IMR-90 (cell line): ENCODE data around the gene GARNL3. TPM values are rescaled to one million over a fixed set of nuclear protein-coding genes. Genes with fewer than 3 reads are reported as not detected.

Experiments
- ATAC-seq: fragments of 200-7000 bp; cut with Tn5 transposase; 2 replicates; pipeline ENCODE4 v1.9.1; 2020; ENCODE audit warnings: low read depth, mild to moderate bottlenecking, moderate library complexity
- BruUV-seq: library from RNA; stranded (reverse); fragments of 400-500 nt; replicated peaks from 2 replicates; lab custom pipeline; 2021; lab: Mats Ljungman, UMichigan
- CTCF ChIA-PET: fragments of 300-600 bp; formaldehyde crosslinking; extraction: SDS; loops from one replicate; lab custom pipeline; 2021; ENCODE audit warnings: antibody characterized with exemption; lab: Yijun Ruan, JAX
- POLR2A ChIA-PET: fragments of 300-600 bp; sonication (Branson Sonifier 250); formaldehyde crosslinking; loops from one replicate; lab custom pipeline; 2022; ENCODE audit warnings: antibody characterized with exemption; ENCODE audit not compliant: unreplicated experiment; lab: Charles Lee
- DNase-seq: peaks from one replicate; pipeline ENCODE4 v3.0.0; 2013
- H2AFZ ChIP-seq: replicated peaks from 2 replicates; pipeline ENCODE3; 2013; ENCODE audit warnings: low read length, mild to moderate bottlenecking; ENCODE audit not compliant: poor library complexity
- H2AK5ac ChIP-seq: 2 replicates; pipeline ENCODE4 v1.6.1; 2013; ENCODE audit warnings: low read depth, low read length, inconsistent platforms
- H2AK9ac ChIP-seq: replicated peaks from 2 replicates; pipeline ENCODE3; 2013; ENCODE audit warnings: mild to moderate bottlenecking, low read depth, low read length, moderate library complexity; ENCODE audit not compliant: poor library complexity
- H2BK120ac ChIP-seq: 2 replicates; pipeline ENCODE4 v1.6.1; 2013; ENCODE audit warnings: low read depth, low read length, inconsistent platforms
- H2BK15ac ChIP-seq: 3 replicates; pipeline ENCODE4 v1.6.1; 2013; ENCODE audit warnings: low read depth, low read length, inconsistent platforms
- H2BK20ac ChIP-seq: 2 replicates; pipeline ENCODE4 v1.6.1; 2013; ENCODE audit warnings: low read depth, mild to moderate bottlenecking, inconsistent platforms, low read length, moderate library complexity
- H2BK5ac ChIP-seq: 2 replicates; pipeline ENCODE4 v1.6.1; 2013; ENCODE audit warnings: mild to moderate bottlenecking, low read depth, low read length, inconsistent platforms; ENCODE audit not compliant: poor library complexity, severe bottlenecking
- H3K14ac ChIP-seq: replicated peaks from 2 replicates; pipeline ENCODE4 v1.6.1; 2013; ENCODE audit warnings: low read depth, low read length, inconsistent platforms
- H3K18ac ChIP-seq: 2 replicates; pipeline ENCODE4 v1.6.1; 2013; ENCODE audit warnings: low read depth, low read length, control low read depth
- H3K23ac ChIP-seq: 2 replicates; pipeline ENCODE4 v1.6.1; 2013; ENCODE audit warnings: low read depth, low read length, inconsistent platforms
- H3K27ac ChIP-seq: 2 replicates; pipeline ENCODE4 v1.5.1; 2013; ENCODE audit warnings: mild to moderate bottlenecking, control low read depth, low read length; ENCODE audit not compliant: insufficient read depth
- H3K27me3 ChIP-seq: 2 replicates; pipeline ENCODE4 v1.6.1; 2013; ENCODE audit warnings: low read length; ENCODE audit not compliant: control insufficient read depth, insufficient read depth
- H3K36me3 ChIP-seq: 2 replicates; pipeline ENCODE4 v1.6.1; 2013; ENCODE audit warnings: low read length, mixed read lengths; ENCODE audit not compliant: control insufficient read depth, insufficient read depth
- H3K4ac ChIP-seq: 2 replicates; pipeline ENCODE4 v1.6.1; 2013; ENCODE audit warnings: low read depth, low read length, inconsistent platforms
- H3K4me1 ChIP-seq: 2 replicates; pipeline ENCODE4 v1.6.1; 2013; ENCODE audit warnings: low read length, mixed read lengths; ENCODE audit not compliant: control insufficient read depth, insufficient read depth
- H3K4me2 ChIP-seq: 2 replicates; pipeline ENCODE4 v1.6.1; 2013; ENCODE audit warnings: low read depth, mild to moderate bottlenecking, control low read depth, low read length, moderate library complexity
- H3K4me3 ChIP-seq: 2 replicates; pipeline ENCODE4 v1.5.1; 2013; ENCODE audit warnings: low read depth, mild to moderate bottlenecking, control low read depth, low read length, moderate library complexity; ENCODE audit not compliant: insufficient read depth
- H3K56ac ChIP-seq: 2 replicates; pipeline ENCODE4 v1.6.1; 2013; ENCODE audit warnings: low read length, inconsistent platforms; ENCODE audit not compliant: insufficient read depth; ENCODE audit errors: extremely low read depth
- H3K79me1 ChIP-seq, 2 experiments: 2 replicates each; pipeline ENCODE4 v1.6.1; 2013; ENCODE audit warnings: low read length in 2 of 2, inconsistent platforms in 1 of 2, low read depth in 1 of 2
- H3K9ac ChIP-seq: 2 replicates; pipeline ENCODE4 v1.6.1; 2013; ENCODE audit warnings: low read depth, low read length, control low read depth
- H3K9me1 ChIP-seq: 2 replicates; pipeline ENCODE4 v1.6.1; 2013; ENCODE audit warnings: low read length, inconsistent platforms; ENCODE audit not compliant: insufficient read depth
- H3K9me3 ChIP-seq: 2 replicates; pipeline ENCODE4 v1.6.1; 2013; ENCODE audit warnings: low read length; ENCODE audit not compliant: control insufficient read depth, insufficient read depth
- H4K20me1 ChIP-seq: 2 replicates; pipeline ENCODE4 v1.6.1; 2013; ENCODE audit warnings: low read length, inconsistent platforms; ENCODE audit not compliant: insufficient read depth
- H4K5ac ChIP-seq: 2 replicates; pipeline ENCODE4 v1.6.1; 2013; ENCODE audit warnings: mild to moderate bottlenecking, low read depth, low read length, control low read depth
- H4K8ac ChIP-seq, 2 experiments: 2 replicates each; pipeline ENCODE4 v1.6.1; 2013; ENCODE audit warnings: low read depth in 2 of 2, low read length in 2 of 2, control low read depth in 1 of 2, inconsistent platforms in 1 of 2
- H4K91ac ChIP-seq: 2 replicates; pipeline ENCODE4 v1.6.1; 2013; ENCODE audit warnings: low read depth, low read length, inconsistent platforms; ENCODE audit not compliant: insufficient read depth
- BHLHE40 ChIP-seq: fragments of 150-350 bp; IDR thresholded peaks from 2 replicates; pipeline ENCODE4 v1.6.1; 2016; ENCODE audit warnings: mild to moderate bottlenecking, low read depth, low read length
- FOS ChIP-seq: fragments of 150-350 bp; IDR thresholded peaks from 2 replicates; pipeline ENCODE4 v1.6.1; 2016; ENCODE audit warnings: low read depth, low read length
- RAD21 ChIP-seq: IDR thresholded peaks from 2 replicates; pipeline ENCODE4 v1.6.1; 2012; ENCODE audit warnings: low read length, improper control_type of control experiment
- RFX5 ChIP-seq: IDR thresholded peaks from 2 replicates; pipeline ENCODE4 v1.8.0; 2012; ENCODE audit warnings: low read depth, mild to moderate bottlenecking, low read length, moderate library complexity
- WGBS, 2 experiments: methylation state at CpG; one replicate each; pipeline versions ENCODE4 v1.1.5 to v1.1.7; 2013; ENCODE audit warnings: missing lambda C conversion rate in 2 of 2; ENCODE audit not compliant: insufficient read length in 1 of 2; ENCODE audit errors: extremely low coverage in 2 of 2; 5-methylcytosine and 5-hydroxymethylcytosine counted together
- dilution Hi-C: fragments of 300-500 bp; cut with HindIII; formaldehyde crosslinking; loops from one replicate; pipeline ENCODE4 v1.14.3; 2018; ENCODE audit warnings: low sequenced_read_pairs; ENCODE audit not compliant: unreplicated experiment
- in situ Hi-C: fragments of 300-500 bp; cut with MboI; formaldehyde crosslinking; loops from 3 replicates; pipeline ENCODE4 v1.14.3; 2019; ENCODE audit warnings: low sequenced_read_pairs, inconsistent platforms, mixed read lengths
- intact Hi-C: fragments of 100-400 bp; cut with micrococcal nuclease; formaldehyde crosslinking; loops from 2 replicates; pipeline ENCODE4 v1.10.0; 2022
- polyA plus RNA-seq, 3 experiments: library from polyadenylated mRNA; depleted of rRNA; stranded (reverse); fragments of >200 nt; gene quantifications; 2 replicates each; pipeline ENCODE4 v1.2.3, GENCODE V29; 2012; ENCODE audit warnings: low replicate concordance in 1 of 3
- total RNA-seq: library from RNA; depleted of rRNA; stranded (reverse); fragments of >200 nt; gene quantifications from 2 replicates; pipeline ENCODE4 v1.2.3, GENCODE V29; 2012

Gene GARNL3
- total and polyA plus RNA-seq, 2 of the 4 experiments (the other 2 are of a cell fraction) = 1.9 to 5.0 TPM

DNA sequence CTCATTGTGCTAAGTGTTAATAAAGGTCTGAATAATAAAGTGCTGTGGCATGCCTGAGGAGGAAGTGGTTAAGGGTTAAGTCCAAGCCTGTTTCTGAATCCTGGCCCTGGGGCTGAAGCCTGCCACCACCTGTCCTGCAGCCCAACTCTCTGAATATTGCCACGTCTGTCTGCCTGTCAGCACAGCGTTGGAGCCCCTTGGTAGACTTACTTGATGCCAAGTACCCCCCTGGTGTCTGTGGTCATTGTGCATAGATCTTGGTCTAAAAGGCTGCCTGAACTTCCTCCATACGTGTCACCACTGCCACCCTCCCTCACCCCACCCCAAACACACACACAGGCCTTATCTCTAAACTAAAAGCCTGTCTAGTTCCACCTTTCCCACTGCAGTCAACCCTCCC, 97.0 kb downstream of the GARNL3 start:
- H3K4me2 ChIP-seq = no peak overlapping the region
- no peak for ATAC-seq
- H3K9me1 ChIP-seq = no peaks in the 10 kb centered on the region
- no peak overlapping the region for H2BK120ac ChIP-seq
- no peak overlapping the region for H4K8ac ChIP-seq
- H3K9ac ChIP-seq = no peak overlapping the region
- DNase-seq = no peak
- H3K23ac ChIP-seq = no peak overlapping the region
- no peak overlapping the region for H3K56ac ChIP-seq
- intact Hi-C loops = no loop called here
- no peak overlapping the region for H4K91ac ChIP-seq
- no peaks in the 10 kb centered on the region for H3K27me3 ChIP-seq
- no peak overlapping the region for H3K27ac ChIP-seq
- dilution Hi-C loops = no loop called here
- TF ChIP-seq BHLHE40 = no peak
- no peak for TF ChIP-seq FOS
- TF ChIP-seq RFX5 = no peak
- TF ChIP-seq RAD21 = no peak
- no peak overlapping the region for H2AFZ ChIP-seq
- no peak overlapping the region for H2BK5ac ChIP-seq
- in situ Hi-C loops = no loop called here
- no peak overlapping the region for H2AK5ac ChIP-seq
- BruUV-seq = no TSS peak
- H4K5ac ChIP-seq = no peak overlapping the region
- no peak overlapping the region for H3K18ac ChIP-seq
- no peaks in the 10 kb centered on the region for H3K79me1 ChIP-seq
- H3K9me3 ChIP-seq = no peaks in the 10 kb centered on the region
- H3K14ac ChIP-seq = no peak overlapping the region
- no peak overlapping the region for H3K4me3 ChIP-seq
- ChIA-PET POLR2A (no interaction called here), CTCF (no interaction called here)
- no peaks in the 10 kb centered on the region for H4K20me1 ChIP-seq
- no peaks in the 10 kb centered on the region for H3K4me1 ChIP-seq
- H2BK15ac ChIP-seq = no peak overlapping the region
- no CpG with 5 or more reads among the region's 3 CpGs for WGBS, 2 experiments
- H2BK20ac ChIP-seq = no peak overlapping the region
- H3K4ac ChIP-seq = no peak overlapping the region
- H2AK9ac ChIP-seq = no peak overlapping the region
- H3K36me3 ChIP-seq = no peaks in the 10 kb centered on the region; the same call in 1 of the 2 replicates
